Loucy (cell line): ENCODE measurements around the gene SLCO1B3.

Experiments
- H2AFZ ChIP-seq: fragments of 200-600 bp; sonication (generic); 2 replicates; pipeline ENCODE4 v1.6.0; 2016; ENCODE audit warnings: antibody characterized with exemption, mild to moderate bottlenecking, low read length, moderate library complexity
- H3F3A ChIP-seq: fragments of 200-600 bp; 2 replicates; pipeline ENCODE4 v1.6.0; 2016; ENCODE audit warnings: antibody characterized with exemption, low read depth, mild to moderate bottlenecking
- H3K27me3 ChIP-seq: fragments of 200-600 bp; sonication (generic); 2 replicates; pipeline ENCODE4 v1.6.1; 2014; ENCODE audit warnings: low read length, mild to moderate bottlenecking; ENCODE audit not compliant: insufficient read depth, poor library complexity, severe bottlenecking
- H3K36me3 ChIP-seq: fragments of 200-600 bp; sonication (generic); 2 replicates; pipeline ENCODE4 v1.6.1; 2016; ENCODE audit warnings: low read length; ENCODE audit not compliant: insufficient read depth
- H3K4me1 ChIP-seq: fragments of 200-600 bp; sonication (generic); 2 replicates; pipeline ENCODE4 v1.5.1; 2014; ENCODE audit warnings: low read length, mild to moderate bottlenecking; ENCODE audit not compliant: insufficient read depth, poor library complexity, severe bottlenecking
- H3K4me2 ChIP-seq: fragments of 200-600 bp; sonication (generic); 2 replicates; pipeline ENCODE4 v1.6.0; 2014; ENCODE audit warnings: antibody characterized with exemption, low read length, low read depth, mild to moderate bottlenecking; ENCODE audit not compliant: poor library complexity, severe bottlenecking
- H3K4me3 ChIP-seq: fragments of 200-600 bp; sonication (generic); 2 replicates; pipeline ENCODE4 v1.5.1; 2014; ENCODE audit warnings: low read length, mild to moderate bottlenecking, mixed read lengths; ENCODE audit not compliant: poor library complexity, severe bottlenecking
- H3K79me2 ChIP-seq: fragments of 200-600 bp; sonication (generic); 2 replicates; pipeline ENCODE4 v1.6.1; 2014; ENCODE audit warnings: low read length; ENCODE audit not compliant: insufficient read depth
- H3K9ac ChIP-seq: fragments of 200-600 bp; sonication (generic); 2 replicates; pipeline ENCODE4 v1.6.0; 2014; ENCODE audit warnings: mild to moderate bottlenecking, low read depth, low read length, moderate library complexity; ENCODE audit not compliant: poor library complexity, severe bottlenecking
- H3K9me2 ChIP-seq: fragments of 200-600 bp; sonication (generic); replicated peaks from 2 replicates; pipeline ENCODE4 v1.6.1; 2016; ENCODE audit warnings: low read depth, low read length, mixed read lengths
- H3K9me3 ChIP-seq: fragments of 200-600 bp; sonication (generic); 2 replicates; pipeline ENCODE4 v1.6.1; 2014; ENCODE audit warnings: mild to moderate bottlenecking, antibody characterized with exemption, low read length, low read depth; ENCODE audit not compliant: insufficient read depth
- H4K20me1 ChIP-seq: fragments of 200-600 bp; sonication (generic); 2 replicates; pipeline ENCODE4 v1.6.0; 2014; ENCODE audit warnings: antibody characterized with exemption, low read length, mild to moderate bottlenecking; ENCODE audit not compliant: insufficient read depth, poor library complexity, severe bottlenecking
- CTCF ChIP-seq: fragments of 200-600 bp; sonication (generic); conservative IDR thresholded peaks from 2 replicates; pipeline ENCODE4 v1.5.1; 2014; ENCODE audit warnings: mild to moderate bottlenecking, antibody characterized with exemption, low read length
- EZH2phosphoT487 ChIP-seq: fragments of 200-600 bp; IDR thresholded peaks from 2 replicates; pipeline ENCODE4 v1.6.1; 2018; ENCODE audit warnings: antibody characterized with exemption, mild to moderate bottlenecking, moderate library complexity, borderline replicate concordance

Gene SLCO1B3

GRCh38 chr12:20808521-20808920 lies 2.0 kb upstream of the SLCO1B3 start:
- H3K27me3 ChIP-seq, result no peaks in the 10 kb centered on the region
- H3K79me2 ChIP-seq, result no peaks in the 10 kb centered on the region
- no peaks in the 10 kb centered on the region for H3K9me2 ChIP-seq
- no peaks in the 10 kb centered on the region for H3F3A ChIP-seq
- no peak overlapping the region for H2AFZ ChIP-seq
- no peaks in the 10 kb centered on the region for H3K4me1 ChIP-seq
- H3K36me3 ChIP-seq, result no peaks in the 10 kb centered on the region
- no peaks in the 10 kb centered on the region for H3K9me3 ChIP-seq
- H3K4me2 ChIP-seq, result no peak overlapping the region
- no peak for TF ChIP-seq EZH2phosphoT487
- no peak for TF ChIP-seq CTCF
- no peaks in the 10 kb centered on the region for H4K20me1 ChIP-seq
- H3K4me3 ChIP-seq, result no peak overlapping the region
- no peak overlapping the region for H3K9ac ChIP-seq

GRCh38 chr12:20815574-20815973 lies 5.1 kb downstream of the SLCO1B3 start:
- no peaks in the 10 kb centered on the region for H3K36me3 ChIP-seq
- H3K9me2 ChIP-seq, result no peaks in the 10 kb centered on the region
- no peaks in the 10 kb centered on the region for H3K4me1 ChIP-seq
- no peak overlapping the region for H3K4me2 ChIP-seq
- H3K9me3 ChIP-seq, result no peaks in the 10 kb centered on the region
- no peak overlapping the region for H2AFZ ChIP-seq
- H4K20me1 ChIP-seq, result no peaks in the 10 kb centered on the region
- H3K4me3 ChIP-seq, result no peak overlapping the region
- no peak overlapping the region for H3K9ac ChIP-seq
- TF ChIP-seq EZH2phosphoT487, result no peak
- no peak for TF ChIP-seq CTCF
- H3F3A ChIP-seq, result no peaks in the 10 kb centered on the region
- no peaks in the 10 kb centered on the region for H3K79me2 ChIP-seq
- H3K27me3 ChIP-seq, result no peaks in the 10 kb centered on the region

GRCh38 chr12:20822415-20822814 lies 11.9 kb downstream of the SLCO1B3 start:
- Histone ChIP-seq H3K4me1 (no peaks in the 10 kb centered on the region), H3K36me3 (no peaks in the 10 kb centered on the region), H4K20me1 (no peaks in the 10 kb centered on the region), H3K9me2 (no peaks in the 10 kb centered on the region; the same call in 1 of the 2 replicates), H3K27me3 (no peaks in the 10 kb centered on the region), H3K79me2 (no peaks in the 10 kb centered on the region), H3K4me2 (no peak overlapping the region), H3K9ac (no peak overlapping the region), H2AFZ (no peak overlapping the region), H3K9me3 (no peaks in the 10 kb centered on the region), H3K4me3 (no peak overlapping the region), H3F3A (no peaks in the 10 kb centered on the region)
- TF ChIP-seq CTCF (no peak), EZH2phosphoT487 (no peak)
